Measurements from ENCODE around the gene NT5DC2.

NT5DC2 gene

GRCh38 chr3:52481819-52482521 lies 51.7 kb downstream of the NT5DC2 start:
- Mint-ChIP-seq H3K4me3 (no peak overlapping the region), H3K36me3 (ENCODE audit: low read depth) (peaks cover 44% of the 10 kb centered on the region), H3K27ac (no peak overlapping the region), H3K27me3 (no peaks in the 10 kb centered on the region), H3K4me1 (ENCODE audit: low read depth) (no peaks in the 10 kb centered on the region), H3K9me3 (no peaks in the 10 kb centered on the region)

GRCh38 chr3:52480768-52481715 lies 52.6 kb downstream of the NT5DC2 start:
- Mint-ChIP-seq H3K4me3 (no peak overlapping the region), H3K9me3 (no peaks in the 10 kb centered on the region), H3K27ac (no peak overlapping the region), H3K4me1 (ENCODE audit: low read depth) (no peaks in the 10 kb centered on the region), H3K36me3 (ENCODE audit: low read depth) (peaks cover 40% of the 10 kb centered on the region), H3K27me3 (no peaks in the 10 kb centered on the region)

- Mint-ChIP-seq H3K36me3 (ENCODE audit: low read depth) (peaks cover 42% of the 10 kb centered on the region), H3K27ac (no peak overlapping the region), H3K27me3 (no peaks in the 10 kb centered on the region)
These were observed 53.6 kb downstream of the NT5DC2 start for GRCh38 chr3:52479877-52480575.

GRCh38 chr3:52479037-52479876 lies 54.4 kb downstream of the NT5DC2 start:
- no peak overlapping the region for H3K4me3 Mint-ChIP-seq
- peaks cover 46% of the 10 kb centered on the region for H3K36me3 Mint-ChIP-seq (ENCODE audit: low read depth)
- no peaks in the 10 kb centered on the region for H3K9me3 Mint-ChIP-seq
- no peaks in the 10 kb centered on the region for H3K4me1 Mint-ChIP-seq (ENCODE audit: low read depth)
- H3K27me3 Mint-ChIP-seq, result no peaks in the 10 kb centered on the region
- no peak overlapping the region for H3K27ac Mint-ChIP-seq

More at GRCh38 chr3:52479877-52480575, 53.6 kb downstream of the NT5DC2 start:
- H3K4me3 Mint-ChIP-seq, result no peak overlapping the region
- H3K9me3 Mint-ChIP-seq, result no peaks in the 10 kb centered on the region
- H3K4me1 Mint-ChIP-seq (ENCODE audit: low read depth), result no peaks in the 10 kb centered on the region

GRCh38 chr3:52477796-52478095 lies 55.9 kb downstream of the NT5DC2 start:
- Mint-ChIP-seq H3K36me3 (ENCODE audit: low read depth) (peaks cover 52% of the 10 kb centered on the region), H3K4me1 (ENCODE audit: low read depth) (no peaks in the 10 kb centered on the region), H3K27me3 (no peaks in the 10 kb centered on the region), H3K9me3 (no peaks in the 10 kb centered on the region), H3K27ac (no peak overlapping the region), H3K4me3 (no peak overlapping the region)

- Mint-ChIP-seq H3K4me1 (ENCODE audit: low read depth) (no peaks in the 10 kb centered on the region), H3K27me3 (no peaks in the 10 kb centered on the region), H3K4me3 (no peak overlapping the region), H3K36me3 (ENCODE audit: low read depth) (peaks cover 53% of the 10 kb centered on the region), H3K27ac (no peak overlapping the region), H3K9me3 (no peaks in the 10 kb centered on the region)
These were observed 56.4 kb downstream of the NT5DC2 start for GRCh38 chr3:52477076-52477795.

Data from stimulated activated naive CD8-positive, alpha-beta T cell treated with anti-CD3 and anti-CD28 coated beads, Interleukin-15, Interleukin-2, amounts not matched to agents 100 ng/mL and 50 ng/mL, for 24 hours (primary cell).